Loucy (cell line): ENCODE measurements around the gene FTO.

Experiments
- EZH2phosphoT487 ChIP-seq: fragments of 200-600 bp; IDR thresholded peaks from 2 replicates; pipeline ENCODE4 v1.6.1; 2018; ENCODE audit warnings: antibody characterized with exemption, mild to moderate bottlenecking, moderate library complexity, borderline replicate concordance
- TF ChIP-seq, protein P1 (sequence below): fragments of 200-600 bp; sonication (generic); conservative IDR thresholded peaks from 2 replicates; pipeline ENCODE4 v1.5.1; 2014; ENCODE audit warnings: mild to moderate bottlenecking, antibody characterized with exemption, low read length

DNA sequence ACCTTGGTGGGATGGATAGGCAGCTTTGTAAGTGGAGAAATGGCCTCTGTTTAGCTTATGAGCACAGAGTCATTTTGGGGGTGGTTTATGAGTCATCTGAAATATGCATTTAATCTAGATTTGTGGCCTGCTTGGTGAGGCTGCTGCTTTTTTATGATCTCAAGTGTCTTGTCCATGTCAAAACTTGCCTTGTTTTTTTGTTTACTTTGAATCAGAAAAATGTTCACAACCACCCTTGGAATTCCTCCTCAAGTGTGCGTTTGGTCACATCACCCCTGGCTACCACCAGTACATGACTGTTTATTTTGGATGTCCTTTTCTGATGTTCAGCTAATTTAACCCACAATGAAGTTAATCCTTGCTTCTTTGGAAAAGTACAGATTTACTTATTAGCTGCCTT is 64.6 kb downstream of the FTO start:
- TF ChIP-seq, protein P1, sequence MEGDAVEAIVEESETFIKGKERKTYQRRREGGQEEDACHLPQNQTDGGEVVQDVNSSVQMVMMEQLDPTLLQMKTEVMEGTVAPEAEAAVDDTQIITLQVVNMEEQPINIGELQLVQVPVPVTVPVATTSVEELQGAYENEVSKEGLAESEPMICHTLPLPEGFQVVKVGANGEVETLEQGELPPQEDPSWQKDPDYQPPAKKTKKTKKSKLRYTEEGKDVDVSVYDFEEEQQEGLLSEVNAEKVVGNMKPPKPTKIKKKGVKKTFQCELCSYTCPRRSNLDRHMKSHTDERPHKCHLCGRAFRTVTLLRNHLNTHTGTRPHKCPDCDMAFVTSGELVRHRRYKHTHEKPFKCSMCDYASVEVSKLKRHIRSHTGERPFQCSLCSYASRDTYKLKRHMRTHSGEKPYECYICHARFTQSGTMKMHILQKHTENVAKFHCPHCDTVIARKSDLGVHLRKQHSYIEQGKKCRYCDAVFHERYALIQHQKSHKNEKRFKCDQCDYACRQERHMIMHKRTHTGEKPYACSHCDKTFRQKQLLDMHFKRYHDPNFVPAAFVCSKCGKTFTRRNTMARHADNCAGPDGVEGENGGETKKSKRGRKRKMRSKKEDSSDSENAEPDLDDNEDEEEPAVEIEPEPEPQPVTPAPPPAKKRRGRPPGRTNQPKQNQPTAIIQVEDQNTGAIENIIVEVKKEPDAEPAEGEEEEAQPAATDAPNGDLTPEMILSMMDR, result no peak
- TF ChIP-seq EZH2phosphoT487, result no peak
